ENCODE results near the gene SESTD1. TPM values are rescaled to one million over a fixed set of nuclear protein-coding genes. Genes with fewer than 3 reads are reported as not detected.

The SESTD1 gene
- total RNA-seq, 1 donor from 2014 or later = 49.2 TPM

- ATAC-seq (ENCODE audit: low read depth) (no peak), DNase-seq (no peak)
- CTCF ChIA-PET = no interaction called here
- TF ChIP-seq, protein P1, sequence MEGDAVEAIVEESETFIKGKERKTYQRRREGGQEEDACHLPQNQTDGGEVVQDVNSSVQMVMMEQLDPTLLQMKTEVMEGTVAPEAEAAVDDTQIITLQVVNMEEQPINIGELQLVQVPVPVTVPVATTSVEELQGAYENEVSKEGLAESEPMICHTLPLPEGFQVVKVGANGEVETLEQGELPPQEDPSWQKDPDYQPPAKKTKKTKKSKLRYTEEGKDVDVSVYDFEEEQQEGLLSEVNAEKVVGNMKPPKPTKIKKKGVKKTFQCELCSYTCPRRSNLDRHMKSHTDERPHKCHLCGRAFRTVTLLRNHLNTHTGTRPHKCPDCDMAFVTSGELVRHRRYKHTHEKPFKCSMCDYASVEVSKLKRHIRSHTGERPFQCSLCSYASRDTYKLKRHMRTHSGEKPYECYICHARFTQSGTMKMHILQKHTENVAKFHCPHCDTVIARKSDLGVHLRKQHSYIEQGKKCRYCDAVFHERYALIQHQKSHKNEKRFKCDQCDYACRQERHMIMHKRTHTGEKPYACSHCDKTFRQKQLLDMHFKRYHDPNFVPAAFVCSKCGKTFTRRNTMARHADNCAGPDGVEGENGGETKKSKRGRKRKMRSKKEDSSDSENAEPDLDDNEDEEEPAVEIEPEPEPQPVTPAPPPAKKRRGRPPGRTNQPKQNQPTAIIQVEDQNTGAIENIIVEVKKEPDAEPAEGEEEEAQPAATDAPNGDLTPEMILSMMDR (IDR thresholded peaks at IDR 0.05) = no peak
- Mint-ChIP-seq H3K9me3 (peaks cover 27% of the 10 kb centered on the region), H3K4me3 (no peak overlapping the region), H3K4me1 (peaks cover 67% of the 10 kb centered on the region), H3K36me3 (ENCODE audit: low read depth) (peaks cover 77% of the 10 kb centered on the region), H3K27ac (no peak overlapping the region), H3K27me3 (no peaks in the 10 kb centered on the region)
- POLR2A ChIA-PET = no interaction called here
- intact Hi-C loops (cut with micrococcal nuclease) = no loop called here
These were observed 73.5 kb downstream of the SESTD1 start for GRCh38 chr2:179191110-179191509.

DNA sequence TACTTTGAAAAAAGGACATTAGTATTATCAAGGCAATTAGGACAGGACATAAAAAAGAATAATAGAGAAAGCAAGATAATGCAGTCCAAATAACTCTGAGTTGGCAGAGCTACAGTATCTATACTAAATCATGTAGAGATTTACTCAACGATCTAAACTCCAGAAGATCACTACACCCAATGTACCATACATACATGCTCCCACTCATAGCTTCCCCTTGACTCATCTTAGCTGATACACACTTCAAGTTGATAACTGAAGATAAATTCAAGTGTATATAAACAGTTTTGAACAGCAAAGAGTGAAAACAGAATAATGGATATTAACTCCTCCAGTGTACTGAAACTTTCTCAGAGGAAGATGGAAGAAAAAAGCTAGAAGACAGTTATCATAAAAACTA, 78.5 kb downstream of the SESTD1 start:
- Mint-ChIP-seq H3K36me3 (ENCODE audit: low read depth) (peaks cover 58% of the 10 kb centered on the region), H3K4me3 (no peak overlapping the region), H3K27ac (no peak overlapping the region), H3K27me3 (no peaks in the 10 kb centered on the region), H3K9me3 (peaks cover 17% of the 10 kb centered on the region), H3K4me1 (peaks cover 39% of the 10 kb centered on the region)
- ChIA-PET POLR2A (no interaction called here), CTCF (no interaction called here)
- intact Hi-C loops (cut with micrococcal nuclease) = no loop called here
- TF ChIP-seq, protein P1 (IDR thresholded peaks at IDR 0.05) = no peak
- DNase-seq (no peak), ATAC-seq (ENCODE audit: low read depth) (no peak)

GRCh38 chr2:179184610-179185009, 80.0 kb downstream of the SESTD1 start:
- H3K4me1 Mint-ChIP-seq = peaks cover 42% of the 10 kb centered on the region
- DNase-seq (no peak), ATAC-seq (ENCODE audit: low read depth) (no peak)
- H3K36me3 Mint-ChIP-seq (ENCODE audit: low read depth) = peaks cover 56% of the 10 kb centered on the region
- peaks cover 13% of the 10 kb centered on the region for H3K9me3 Mint-ChIP-seq
- TF ChIP-seq, protein P1 (IDR thresholded peaks at IDR 0.05) = no peak
- H3K27ac Mint-ChIP-seq = no peak overlapping the region
- H3K27me3 Mint-ChIP-seq = no peaks in the 10 kb centered on the region
- ChIA-PET POLR2A (no interaction called here), CTCF (no interaction called here)
- intact Hi-C loops (cut with micrococcal nuclease) = loop anchor here (5.0 kb wide), 1 partner anchor 42 kb away; no protein-coding TSS in a partner anchor
- H3K4me3 Mint-ChIP-seq = no peak overlapping the region

GRCh38 chr2:179181002-179181401, 83.6 kb downstream of the SESTD1 start:
- H3K36me3 Mint-ChIP-seq (ENCODE audit: low read depth) = peaks cover 58% of the 10 kb centered on the region
- TF ChIP-seq, protein P1 (IDR thresholded peaks at IDR 0.05) = no peak
- peak; percentile 47 for ATAC-seq (ENCODE audit: low read depth)
- ChIA-PET POLR2A (no interaction called here), CTCF (interaction anchor here (1.5 kb wide), 1 partner anchor 51 kb away, joined by 3 read pairs; no protein-coding TSS in a partner anchor)
- no peaks in the 10 kb centered on the region for H3K27me3 Mint-ChIP-seq
- H3K4me1 Mint-ChIP-seq = peaks cover 25% of the 10 kb centered on the region
- no peak for DNase-seq
- H3K27ac Mint-ChIP-seq = peak overlapping the region; percentile 65
- intact Hi-C loops (cut with micrococcal nuclease) = loop anchor here (5.0 kb wide), 1 partner anchor 39 kb away; no protein-coding TSS in a partner anchor
- no peak overlapping the region for H3K4me3 Mint-ChIP-seq
- peaks cover 3% of the 10 kb centered on the region for H3K9me3 Mint-ChIP-seq

GRCh38 chr2:179180242-179180641, 84.4 kb downstream of the SESTD1 start:
- peaks cover 3% of the 10 kb centered on the region for H3K9me3 Mint-ChIP-seq
- H3K27ac Mint-ChIP-seq = peak overlapping the region; percentile 65
- no peak for ATAC-seq (ENCODE audit: low read depth)
- no peak for DNase-seq
- H3K4me1 Mint-ChIP-seq = peaks cover 25% of the 10 kb centered on the region
- peaks cover 65% of the 10 kb centered on the region for H3K36me3 Mint-ChIP-seq (ENCODE audit: low read depth)
- no peaks in the 10 kb centered on the region for H3K27me3 Mint-ChIP-seq
- ChIA-PET POLR2A (no interaction called here), CTCF (no interaction called here)
- H3K4me3 Mint-ChIP-seq = no peak overlapping the region
- intact Hi-C loops (cut with micrococcal nuclease) = loop anchor here (5.0 kb wide), 1 partner anchor 38 kb away; no protein-coding TSS in a partner anchor
- TF ChIP-seq, protein P1 (IDR thresholded peaks at IDR 0.05) = no peak

All from activated B cell treated with CpG ODN at 0.5 μM for 24 hours (primary cell).